Memory B cell (primary cell): ENCODE measurements around the gene DENND2C.

Source experiments
- ATAC-seq: fragments of 150-1000 bp; cut with Tn5 transposase; 2 replicates; pipeline ENCODE4 v1.10.0; 2021; ENCODE audit warnings: low read depth, mild to moderate bottlenecking, moderate library complexity
- DNase-seq, 2 donors: peaks; one replicate each; pipeline ENCODE4 v3.0.0; 2022; ENCODE audit warnings: low spot score in 2 of 2
- H3K27ac Mint-ChIP-seq: one replicate; pipeline ENCODE4 v1.8.0; 2022; ENCODE audit warnings: mild to moderate bottlenecking, moderate library complexity, mixed read lengths
- H3K27me3 Mint-ChIP-seq: one replicate; pipeline ENCODE4 v1.8.0; 2022; ENCODE audit warnings: mixed read lengths
- H3K36me3 Mint-ChIP-seq: one replicate; pipeline ENCODE4 v1.8.0; 2022; ENCODE audit warnings: mild to moderate bottlenecking, mixed read lengths
- H3K4me1 Mint-ChIP-seq: one replicate; pipeline ENCODE4 v1.8.0; 2022; ENCODE audit warnings: mixed read lengths
- H3K4me3 Mint-ChIP-seq: one replicate; pipeline ENCODE4 v1.8.0; 2022; ENCODE audit warnings: mild to moderate bottlenecking, moderate library complexity, mixed read lengths
- H3K9me3 Mint-ChIP-seq: one replicate; pipeline ENCODE4 v1.8.0; 2022; ENCODE audit warnings: mixed read lengths

The DENND2C gene

GRCh38 chr1:114668373-114668772, 1.5 kb downstream of the DENND2C start:
- ATAC-seq (no peak), DNase-seq (no peak)
- Mint-ChIP-seq H3K9me3 (no peaks in the 10 kb centered on the region), H3K27ac (no peak overlapping the region), H3K36me3 (no peaks in the 10 kb centered on the region), H3K4me3 (no peak overlapping the region), H3K27me3 (peaks cover 5% of the 10 kb centered on the region), H3K4me1 (peaks cover 5% of the 10 kb centered on the region)

GRCh38 chr1:114666954-114667353, 2.9 kb downstream of the DENND2C start:
- ATAC-seq, result no peak
- Mint-ChIP-seq H3K27me3 (peaks cover 5% of the 10 kb centered on the region), H3K4me3 (no peak overlapping the region), H3K27ac (no peak overlapping the region), H3K9me3 (no peaks in the 10 kb centered on the region), H3K36me3 (no peaks in the 10 kb centered on the region), H3K4me1 (peaks cover 5% of the 10 kb centered on the region)
- no peak for DNase-seq

GRCh38 chr1:114660238-114660637, 9.6 kb downstream of the DENND2C start:
- no peak overlapping the region for H3K4me3 Mint-ChIP-seq
- H3K27ac Mint-ChIP-seq, result no peak overlapping the region
- peaks cover 4% of the 10 kb centered on the region for H3K27me3 Mint-ChIP-seq
- ATAC-seq (no peak), DNase-seq (no peak)
- no peaks in the 10 kb centered on the region for H3K36me3 Mint-ChIP-seq
- H3K9me3 Mint-ChIP-seq, result no peaks in the 10 kb centered on the region
- no peaks in the 10 kb centered on the region for H3K4me1 Mint-ChIP-seq

GRCh38 chr1:114651893-114652292, 18.0 kb downstream of the DENND2C start:
- Mint-ChIP-seq H3K36me3 (no peaks in the 10 kb centered on the region), H3K9me3 (no peaks in the 10 kb centered on the region), H3K4me1 (no peaks in the 10 kb centered on the region), H3K27me3 (peaks cover 1% of the 10 kb centered on the region), H3K27ac (no peak overlapping the region), H3K4me3 (no peak overlapping the region)
- ATAC-seq, result no peak
- no peak for DNase-seq

GRCh38 chr1:114648503-114648902, 21.3 kb downstream of the DENND2C start:
- DNase-seq (no peak), ATAC-seq (no peak)
- Mint-ChIP-seq H3K36me3 (no peaks in the 10 kb centered on the region), H3K27me3 (no peaks in the 10 kb centered on the region), H3K27ac (no peak overlapping the region), H3K4me3 (no peak overlapping the region), H3K9me3 (no peaks in the 10 kb centered on the region), H3K4me1 (no peaks in the 10 kb centered on the region)

GRCh38 chr1:114641377-114641776, 28.5 kb downstream of the DENND2C start:
- Mint-ChIP-seq H3K4me3 (no peak overlapping the region), H3K9me3 (no peaks in the 10 kb centered on the region), H3K4me1 (no peaks in the 10 kb centered on the region), H3K36me3 (no peaks in the 10 kb centered on the region), H3K27me3 (no peaks in the 10 kb centered on the region), H3K27ac (no peak overlapping the region)
- ATAC-seq, result no peak
- no peak for DNase-seq

GRCh38 chr1:114638910-114639309, 30.9 kb downstream of the DENND2C start:
- H3K4me1 Mint-ChIP-seq, result no peaks in the 10 kb centered on the region
- DNase-seq (no peak), ATAC-seq (no peak)

GRCh38 chr1:114632427-114632826, 37.4 kb downstream of the DENND2C start:
- ATAC-seq (no peak), DNase-seq (no peak)
- peaks cover 4% of the 10 kb centered on the region for H3K9me3 Mint-ChIP-seq
- H3K27ac Mint-ChIP-seq, result no peak overlapping the region
- H3K36me3 Mint-ChIP-seq, result peaks cover 4% of the 10 kb centered on the region
- no peaks in the 10 kb centered on the region for H3K4me1 Mint-ChIP-seq
- H3K27me3 Mint-ChIP-seq, result peaks cover 8% of the 10 kb centered on the region
- no peak overlapping the region for H3K4me3 Mint-ChIP-seq

More at GRCh38 chr1:114638910-114639309, 30.9 kb downstream of the DENND2C start:
- H3K9me3 Mint-ChIP-seq, result no peaks in the 10 kb centered on the region
- H3K4me3 Mint-ChIP-seq, result no peak overlapping the region
- no peak overlapping the region for H3K27ac Mint-ChIP-seq
- peaks cover 3% of the 10 kb centered on the region for H3K27me3 Mint-ChIP-seq
- H3K36me3 Mint-ChIP-seq, result no peaks in the 10 kb centered on the region

GRCh38 chr1:114627107-114627506, 42.7 kb downstream of the DENND2C start:
- H3K4me3 Mint-ChIP-seq, result no peak overlapping the region
- H3K27ac Mint-ChIP-seq, result no peak overlapping the region
- peaks cover 3% of the 10 kb centered on the region for H3K9me3 Mint-ChIP-seq
- DNase-seq, result no peak
- no peak for ATAC-seq
- no peaks in the 10 kb centered on the region for H3K4me1 Mint-ChIP-seq
- H3K27me3 Mint-ChIP-seq, result peaks cover 6% of the 10 kb centered on the region
- H3K36me3 Mint-ChIP-seq, result peaks cover 3% of the 10 kb centered on the region

- Mint-ChIP-seq H3K9me3 (no peaks in the 10 kb centered on the region), H3K27ac (no peak overlapping the region), H3K4me3 (no peak overlapping the region), H3K27me3 (peaks cover 3% of the 10 kb centered on the region), H3K4me1 (no peaks in the 10 kb centered on the region), H3K36me3 (no peaks in the 10 kb centered on the region)
- ATAC-seq, result no peak
- DNase-seq, result no peak
Observed at GRCh38 chr1:114623364-114623763, 46.5 kb downstream of the DENND2C start.

- no peaks in the 10 kb centered on the region for H3K4me1 Mint-ChIP-seq
- H3K27ac Mint-ChIP-seq, result no peak overlapping the region
- H3K4me3 Mint-ChIP-seq, result no peak overlapping the region
- H3K9me3 Mint-ChIP-seq, result no peaks in the 10 kb centered on the region
- H3K27me3 Mint-ChIP-seq, result peaks cover 3% of the 10 kb centered on the region
- ATAC-seq, result no peak
- H3K36me3 Mint-ChIP-seq, result no peaks in the 10 kb centered on the region
- DNase-seq, result no peak
Observed at GRCh38 chr1:114620419-114620818, 49.4 kb downstream of the DENND2C start.

- no peak for DNase-seq
- Mint-ChIP-seq H3K27ac (no peak overlapping the region), H3K27me3 (peaks cover 3% of the 10 kb centered on the region), H3K9me3 (no peaks in the 10 kb centered on the region), H3K36me3 (no peaks in the 10 kb centered on the region), H3K4me1 (no peaks in the 10 kb centered on the region), H3K4me3 (no peak overlapping the region)
- no peak for ATAC-seq
Observed at GRCh38 chr1:114618606-114619005, 51.2 kb downstream of the DENND2C start.

- no peak for ATAC-seq
- Mint-ChIP-seq H3K27me3 (no peaks in the 10 kb centered on the region), H3K27ac (no peak overlapping the region), H3K9me3 (no peaks in the 10 kb centered on the region), H3K4me3 (no peak overlapping the region), H3K4me1 (no peaks in the 10 kb centered on the region), H3K36me3 (no peaks in the 10 kb centered on the region)
- DNase-seq, result no peak
Observed at GRCh38 chr1:114610546-114611245, 59.2 kb downstream of the DENND2C start.

- DNase-seq, result no peak
- H3K4me3 Mint-ChIP-seq, result no peak overlapping the region
- no peaks in the 10 kb centered on the region for H3K4me1 Mint-ChIP-seq
Observed at GRCh38 chr1:114609826-114610225, 60.0 kb downstream of the DENND2C start.

GRCh38 chr1:114609026-114609425, 60.8 kb downstream of the DENND2C start:
- no peaks in the 10 kb centered on the region for H3K4me1 Mint-ChIP-seq
- H3K36me3 Mint-ChIP-seq, result no peaks in the 10 kb centered on the region
- no peak overlapping the region for H3K4me3 Mint-ChIP-seq
- ATAC-seq (no peak), DNase-seq (no peak)
- no peaks in the 10 kb centered on the region for H3K27me3 Mint-ChIP-seq
- no peak overlapping the region for H3K27ac Mint-ChIP-seq
- H3K9me3 Mint-ChIP-seq, result no peaks in the 10 kb centered on the region

More at GRCh38 chr1:114609826-114610225, 60.0 kb downstream of the DENND2C start:
- Mint-ChIP-seq H3K9me3 (no peaks in the 10 kb centered on the region), H3K36me3 (no peaks in the 10 kb centered on the region), H3K27me3 (no peaks in the 10 kb centered on the region), H3K27ac (no peak overlapping the region)
- no peak for ATAC-seq
